HG02870 (cell line): Measurements from ENCODE around the gene DOLK.
"Not testable (repeated sequence)": the region's sequence is repeated elsewhere in the genome, so short reads cannot be mapped to it uniquely, and the experiment has no call there.

Source experiments
- ATAC-seq: cut with Tn5 transposase; IDR thresholded peaks from one replicate; pipeline ENCODE4 v1.9.1; 2021; ENCODE audit warnings: mild to moderate bottlenecking, moderate library complexity; ENCODE audit not compliant: unreplicated experiment

The DOLK gene

GRCh38 chr9:128947527-128948301 is at the start of gene DOLK, which contains the start of gene NUP188:
Gene DOLK, minus strand, starts transcription at chr9:128947603. Its CDS starts 300 bp downstream, at chr9:128947303.
Gene NUP188, plus strand, starts transcription at chr9:128947699. Its CDS starts 21 bp downstream, at chr9:128947720.
- ATAC-seq = peak; percentile 65

DNA sequence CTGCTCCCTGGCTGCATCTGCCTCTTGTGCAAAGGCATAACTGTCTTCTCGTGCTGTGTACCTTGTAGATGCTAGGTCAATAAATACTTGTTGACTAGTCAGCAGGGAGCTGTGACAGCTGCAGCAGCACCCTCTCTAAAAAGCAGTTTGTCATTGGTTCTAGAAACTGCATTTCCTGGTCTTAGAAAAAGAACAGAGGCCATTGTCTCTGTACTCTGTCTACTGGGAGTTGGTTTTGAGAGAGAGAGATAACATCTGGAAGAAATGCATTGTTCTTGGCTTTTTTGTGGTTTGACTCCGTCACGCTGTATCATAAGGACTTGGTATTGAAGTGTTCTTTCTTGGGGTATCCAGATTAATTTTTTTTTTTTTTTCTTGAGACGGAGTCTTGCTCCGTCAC is 48.4 kb upstream of the DOLK start:
- no peak for ATAC-seq

- ATAC-seq = no peak
Observed at GRCh38 chr9:128992995-128993394, 45.6 kb upstream of the DOLK start.

- no peak for ATAC-seq
Observed at GRCh38 chr9:128987805-128988204, 40.4 kb upstream of the DOLK start.

- no peak for ATAC-seq
Observed at GRCh38 chr9:128986671-128987070, 39.3 kb upstream of the DOLK start.

DNA sequence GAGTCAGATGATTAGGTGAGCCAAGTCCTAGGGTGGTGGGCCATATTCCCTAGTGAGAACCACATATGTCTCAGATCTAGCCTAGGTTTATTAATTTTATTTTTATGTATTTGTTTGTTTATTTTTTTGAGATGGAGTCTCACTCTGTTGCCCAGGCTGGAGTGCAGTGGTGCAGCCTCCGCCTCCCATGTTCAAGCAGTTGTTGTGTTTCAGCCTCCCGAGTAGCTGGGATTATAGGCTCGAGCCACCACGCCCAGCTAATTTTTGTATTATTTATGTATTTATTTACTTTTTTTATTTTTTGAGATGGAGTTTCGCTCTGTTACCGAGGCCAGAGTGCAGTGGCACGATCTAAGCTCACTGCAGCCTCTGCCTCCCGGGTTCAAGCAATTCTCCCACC is 36.1 kb upstream of the DOLK start:
- ATAC-seq = no peak

DNA sequence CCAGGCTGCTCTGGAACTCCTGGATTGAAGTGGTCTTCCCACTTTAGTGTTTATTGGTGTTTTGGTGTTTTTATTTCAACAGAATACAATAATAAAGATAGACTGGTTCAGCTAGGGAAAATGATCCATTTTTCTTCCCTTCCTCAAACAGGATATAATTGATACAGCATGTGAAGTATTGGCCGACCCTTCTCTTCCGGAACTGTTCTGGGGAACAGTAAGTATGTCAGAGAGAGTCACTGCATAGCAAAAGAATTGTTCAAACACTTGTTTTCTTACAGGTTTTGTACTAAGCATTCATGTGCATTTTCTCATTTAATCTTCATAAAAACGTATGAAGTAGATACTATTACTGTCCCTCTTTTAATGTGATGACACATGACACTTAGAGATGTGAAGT is 31.7 kb upstream of the DOLK start:
- ATAC-seq = no peak

DNA sequence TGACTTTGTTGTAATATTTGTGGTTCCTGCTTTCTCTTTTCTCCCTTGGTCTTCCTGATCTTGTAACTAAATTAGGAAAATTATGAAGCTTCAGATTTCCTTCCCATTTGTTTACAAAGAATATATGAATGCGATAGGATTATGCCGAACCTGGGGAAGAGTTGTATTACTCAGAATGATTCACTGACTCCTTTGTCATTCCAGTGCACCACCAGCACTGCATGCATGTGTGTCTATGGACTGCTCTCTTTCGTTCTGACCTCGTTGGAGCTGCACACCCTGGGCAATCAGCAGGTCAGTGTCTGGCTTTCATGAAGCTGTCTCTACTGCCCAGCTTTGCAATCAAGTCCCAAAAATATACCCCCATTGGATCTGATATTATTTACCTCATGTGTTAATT is 25.6 kb upstream of the DOLK start:
- ATAC-seq = no peak

GRCh38 chr9:128969491-128969890 is 22.1 kb upstream of the DOLK start:
- no peak for ATAC-seq

DNA sequence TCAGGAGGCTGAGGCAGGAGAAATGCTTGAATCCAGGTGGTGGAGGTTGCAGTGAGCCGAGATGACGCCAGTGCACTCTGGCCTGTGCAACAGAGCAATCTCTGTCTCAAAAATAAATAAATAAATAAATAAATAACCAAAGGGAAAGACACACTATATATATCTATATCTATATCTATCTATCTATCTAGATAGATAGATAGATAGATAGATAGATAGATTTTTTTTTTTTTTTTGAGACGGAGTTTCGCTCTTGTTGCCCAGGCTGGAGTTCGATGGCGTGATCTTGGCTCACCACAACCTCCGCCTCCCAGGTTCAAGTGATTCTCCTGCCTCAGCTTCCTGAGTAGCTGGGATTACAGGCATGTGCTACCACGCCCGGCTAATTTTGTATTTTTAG is 14.0 kb upstream of the DOLK start:
- ATAC-seq = not testable (repeated sequence)

DNA sequence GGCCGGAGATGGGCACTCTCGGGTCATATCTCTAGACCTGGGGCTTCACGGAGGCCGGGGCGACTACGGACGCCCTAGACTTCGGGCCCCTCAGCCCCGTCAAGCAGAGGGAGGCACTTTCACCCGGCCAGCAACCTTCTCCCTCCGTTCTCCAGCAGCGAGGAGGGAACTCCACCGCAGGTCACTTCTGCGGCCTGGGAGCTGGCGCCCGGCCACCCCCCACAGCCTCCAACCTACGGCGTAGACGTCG is 201 bp downstream of the DOLK start:
- ATAC-seq = no peak

- ATAC-seq = peak; percentile 13
Observed at GRCh38 chr9:128946571-128947276, 679 bp downstream of the DOLK start.

DNA sequence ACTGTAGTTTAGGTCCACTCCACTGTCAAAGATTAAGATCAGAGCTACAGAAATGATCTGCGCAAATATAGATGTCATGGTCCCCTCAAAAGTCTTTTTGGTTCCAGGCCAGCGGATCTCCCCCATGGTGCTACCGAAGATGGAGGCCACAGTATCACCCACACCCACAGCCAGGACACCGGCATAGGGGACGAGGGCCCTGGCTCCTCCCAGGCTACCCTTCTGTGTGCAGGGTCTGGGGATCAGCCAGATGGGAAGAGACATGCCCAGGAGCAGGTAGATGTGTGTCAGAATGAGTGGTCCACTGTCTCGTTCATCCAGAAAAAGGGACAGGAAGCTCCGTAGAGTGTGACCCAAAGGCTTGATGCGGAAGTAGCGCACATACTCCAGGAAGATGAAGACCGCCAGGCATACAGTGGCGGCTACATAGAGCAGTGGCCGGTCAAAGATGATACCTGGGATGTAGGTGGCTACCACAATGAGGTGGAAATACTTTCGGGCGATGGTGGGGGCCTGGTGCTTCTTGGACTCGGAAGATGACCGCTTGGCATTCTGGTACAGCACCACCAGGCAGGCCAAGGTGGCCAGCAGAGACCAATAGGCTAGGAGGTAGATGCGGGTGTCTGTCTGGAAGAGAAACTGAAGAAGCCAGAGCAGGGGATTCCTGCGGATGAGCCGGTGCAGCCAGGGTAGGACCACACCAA is 1.5 kb downstream of the DOLK start:
- no peak for ATAC-seq

DNA sequence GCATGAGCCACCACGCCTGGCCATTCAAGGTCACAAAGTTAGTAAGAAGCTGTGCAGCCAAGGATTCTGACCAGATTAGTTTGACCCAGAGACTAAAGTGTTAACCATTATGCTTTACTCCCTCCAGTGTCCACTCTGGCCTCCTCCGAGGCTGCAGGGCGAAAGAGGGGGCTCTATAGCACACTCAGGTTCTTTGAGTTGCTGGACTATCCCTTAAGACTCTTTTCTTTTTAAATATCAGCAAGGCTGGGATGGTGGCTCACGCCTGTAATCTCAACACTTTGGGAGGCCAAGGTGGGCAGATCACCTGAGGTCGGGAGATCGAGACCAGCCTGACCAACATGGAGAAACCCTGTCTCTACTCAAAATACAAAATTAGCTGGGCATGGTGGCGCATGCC is 2.4 kb downstream of the DOLK start:
- ATAC-seq = not testable (repeated sequence)

- ATAC-seq = no peak
Observed at GRCh38 chr9:128943832-128944620, 3.4 kb downstream of the DOLK start.

DNA sequence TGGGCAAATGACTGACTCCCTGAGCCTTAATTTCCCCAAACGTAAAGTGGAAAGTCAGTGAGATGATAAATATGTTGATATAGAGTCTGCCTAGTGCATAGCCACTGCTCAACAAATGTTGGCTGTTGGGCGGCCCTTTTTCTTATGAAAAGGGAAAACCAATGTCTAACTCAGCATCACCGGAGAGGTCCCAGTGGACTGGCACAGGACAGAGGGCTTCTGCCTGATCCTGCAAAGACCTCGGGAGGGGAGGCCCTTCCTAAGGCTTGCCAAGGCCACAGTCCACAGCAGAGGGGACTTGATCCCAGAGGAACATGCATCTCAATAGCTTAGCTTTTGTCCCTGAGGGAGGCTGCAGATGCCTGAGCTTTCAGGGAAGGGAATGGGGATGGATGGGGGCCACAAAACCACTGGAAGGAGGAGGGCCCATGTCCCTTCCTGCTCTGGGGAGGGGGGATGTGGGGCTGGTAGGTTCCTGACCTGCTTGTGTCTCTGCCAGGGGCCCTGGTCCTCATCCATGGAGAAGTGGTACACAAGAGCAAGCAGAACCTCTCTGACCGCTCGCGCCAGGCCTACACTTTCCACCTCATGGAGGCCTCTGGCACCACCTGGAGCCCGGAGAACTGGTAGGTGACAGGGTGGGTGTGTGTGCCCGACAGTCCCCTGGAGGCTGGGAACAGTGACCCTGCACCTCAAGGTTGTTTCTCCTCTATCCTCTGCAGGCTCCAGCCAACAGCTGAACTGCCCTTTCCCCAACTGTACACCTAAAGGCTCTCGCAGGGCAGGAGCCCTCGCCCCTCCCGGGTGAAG is 6.3 kb downstream of the DOLK start:
- ATAC-seq = no peak

DNA sequence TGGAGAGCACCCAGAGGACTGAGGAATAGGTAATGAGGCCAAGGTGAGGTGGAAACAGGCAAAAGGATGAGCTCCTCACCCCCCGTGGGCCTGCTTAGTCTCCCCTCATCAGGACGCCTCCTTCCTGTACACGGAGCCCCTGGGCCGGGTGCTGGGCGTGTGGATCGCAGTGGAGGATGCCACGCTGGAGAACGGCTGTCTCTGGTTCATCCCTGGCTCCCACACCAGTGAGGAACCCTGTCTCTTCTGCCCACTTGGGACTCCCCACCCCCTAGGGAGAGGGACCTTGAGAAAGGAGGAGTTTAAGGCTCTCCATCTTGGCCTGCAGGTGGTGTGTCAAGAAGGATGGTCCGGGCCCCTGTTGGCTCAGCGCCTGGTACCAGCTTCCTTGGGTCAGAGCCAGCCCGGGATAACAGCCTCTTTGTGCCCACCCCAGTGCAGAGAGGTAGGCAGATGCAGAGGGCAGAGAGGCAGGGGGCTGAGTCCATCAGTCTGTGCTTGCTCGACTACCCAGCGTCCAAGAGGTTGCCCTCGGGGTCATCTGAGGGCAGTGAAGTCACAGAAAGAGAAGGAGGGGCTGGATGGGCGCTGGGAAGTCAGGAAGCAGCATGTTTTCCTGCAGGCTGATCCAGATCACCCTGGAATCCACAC is 7.0 kb downstream of the DOLK start:
- no peak for ATAC-seq

GRCh38 chr9:128937310-128938165 is 9.9 kb downstream of the DOLK start:
- no peak for ATAC-seq
